A549 (cell line): ENCODE measurements around the gene IST1. TPM values are rescaled to one million over a fixed set of nuclear protein-coding genes. Genes with fewer than 3 reads are reported as not detected.

Experiments used
- ATAC-seq, 2 experiments: fragments of 200-7000 bp in 1 of 2; fragments of >200 bp in 1 of 2; cut with Nextera tagmentation in 1 of 2; cut with Tn5 transposase in 1 of 2; 3 replicates each; pipeline versions ENCODE4 v1.8.0 to v1.9.1; 2018 to 2020; ENCODE audit warnings: mild to moderate bottlenecking in 1 of 2, moderate library complexity in 1 of 2
- CTCF ChIA-PET: fragments of 300-600 bp; sonication (Branson Sonifier 250); formaldehyde crosslinking; extraction: SDS; loops from one replicate; lab custom pipeline; 2021; ENCODE audit warnings: antibody characterized with exemption, inconsistent platforms; lab: Yijun Ruan, JAX
- POLR2A ChIA-PET: fragments of 350-600 bp; formaldehyde crosslinking; extraction: SDS; loops from one replicate; lab custom pipeline; 2021; ENCODE audit warnings: antibody characterized with exemption, inconsistent platforms; lab: Yijun Ruan, JAX
- DNase-seq, 2 experiments: peaks; one replicate each; pipeline versions ENCODE4 v3.0.0 to v3.0.0-alpha.2; 2011 to 2016; ENCODE audit warnings: low read depth in 1 of 2, low spot score in 1 of 2
- FAIRE-seq: peaks from 2 replicates; lab custom pipeline; 2011; peaks lifted over from hg19 to GRCh38; lab: Jason Lieb, UNC
- H3K27ac ChIP-seq, 2 experiments: fragments of >200 bp; sonication (Bioruptor Twin); formaldehyde crosslinking; 3 replicates each; pipeline ENCODE4 v1.5.1; 2016 to 2017
- H3K4me1 ChIP-seq: fragments of >200 bp; sonication (Bioruptor Twin); formaldehyde crosslinking; 3 replicates; pipeline ENCODE4 v1.6.1; 2016
- H3K4me2 ChIP-seq: fragments of >200 bp; sonication (Bioruptor Twin); formaldehyde crosslinking; 3 replicates; pipeline ENCODE4 v1.6.1; 2016
- H3K4me3 ChIP-seq: fragments of >200 bp; sonication (Bioruptor Twin); formaldehyde crosslinking; 3 replicates; pipeline ENCODE4 v1.5.1; 2016
- H3K9me3 ChIP-seq: fragments of >200 bp; sonication (Bioruptor Twin); formaldehyde crosslinking; 3 replicates; pipeline ENCODE4 v1.6.1; 2016
- CBX8 ChIP-seq: fragments of 200-600 bp; sonication (generic); IDR thresholded peaks from 2 replicates; pipeline ENCODE4 v1.6.1; 2016
- CHD2 ChIP-seq: fragments of 150-350 bp; IDR thresholded peaks from 2 replicates; pipeline ENCODE4 v1.6.1; 2014; ENCODE audit warnings: low read length; ENCODE audit not compliant: partially characterized antibody
- CHD4 ChIP-seq: fragments of 200-600 bp; sonication (generic); IDR thresholded peaks from 2 replicates; pipeline ENCODE4 v1.6.1; 2016; ENCODE audit warnings: antibody characterized with exemption, mild to moderate bottlenecking, borderline replicate concordance
- EP300 ChIP-seq, 2 experiments: fragments of >200 bp; sonication (Bioruptor Twin); formaldehyde crosslinking; IDR thresholded peaks; 2 replicates in 1 of 2; 3 replicates in 1 of 2; pipeline ENCODE4 v1.6.1; 2016 to 2017
- ESRRA ChIP-seq: fragments of 150-350 bp; IDR thresholded peaks from 2 replicates; pipeline ENCODE4 v1.6.1; 2014; ENCODE audit warnings: mild to moderate bottlenecking, low read length, borderline replicate concordance
- HOXB13 ChIP-seq: fragments of 250-450 bp; sonication (Bioruptor Pico); IDR thresholded peaks from 2 replicates; pipeline ENCODE4 v1.5.0; 2020; ENCODE audit warnings: low read depth, mild to moderate bottlenecking, moderate library complexity
- KDM5A ChIP-seq: fragments of 200-600 bp; sonication (generic); IDR thresholded peaks from 2 replicates; pipeline ENCODE4 v1.6.1; 2016; ENCODE audit warnings: antibody characterized with exemption, mild to moderate bottlenecking
- MAZ ChIP-seq: fragments of 150-350 bp; IDR thresholded peaks from 2 replicates; pipeline ENCODE4 v1.6.1; 2014; ENCODE audit warnings: antibody characterized with exemption, low read depth, low read length, borderline replicate concordance
- MYC ChIP-seq: IDR thresholded peaks from 2 replicates; pipeline ENCODE4 v1.6.1; 2012; ENCODE audit warnings: mild to moderate bottlenecking, inconsistent platforms, low read length, improper control_type of control experiment, borderline replicate concordance
- NFE2L2 ChIP-seq: fragments of 150-350 bp; conservative IDR thresholded peaks from 2 replicates; pipeline ENCODE4 v1.6.1; 2014; ENCODE audit warnings: low read length
- PHF8 ChIP-seq: fragments of 200-600 bp; sonication (generic); IDR thresholded peaks from 2 replicates; pipeline ENCODE4 v1.6.1; 2016; ENCODE audit warnings: low read depth, mild to moderate bottlenecking, antibody characterized with exemption, moderate library complexity, borderline replicate concordance
- POLR2A ChIP-seq: IDR thresholded peaks from 2 replicates; pipeline ENCODE4 v1.6.1; 2012; ENCODE audit warnings: mild to moderate bottlenecking, low read length
- POLR2AphosphoS2 ChIP-seq: conservative IDR thresholded peaks from 2 replicates; pipeline ENCODE4 v1.6.1; 2012; ENCODE audit warnings: low read length, improper control_type of control experiment, inconsistent platforms
- RARB ChIP-seq: fragments of 250-450 bp; sonication (Bioruptor Pico); IDR thresholded peaks from 2 replicates; pipeline ENCODE4 v1.8.0; 2021; ENCODE audit warnings: mild to moderate bottlenecking, moderate library complexity
- RCOR1 ChIP-seq: fragments of 150-350 bp; IDR thresholded peaks from 2 replicates; pipeline ENCODE4 v1.6.1; 2014; ENCODE audit warnings: antibody characterized with exemption, low read length, low read depth
- SMC3 ChIP-seq: fragments of >200 bp; sonication (Bioruptor Twin); formaldehyde crosslinking; IDR thresholded peaks from 3 replicates; pipeline ENCODE4 v1.6.1; 2018; ENCODE audit warnings: inconsistent platforms
- SREBF2 ChIP-seq: fragments of 450-650 bp; IDR thresholded peaks from 2 replicates; pipeline ENCODE4 v1.6.1; 2014; ENCODE audit warnings: mild to moderate bottlenecking, moderate library complexity
- WGBS: methylation state at CpG from one replicate; pipeline ENCODE4 v1.1.6; 2017; ENCODE audit errors: missing lambda C conversion rate; 5-methylcytosine and 5-hydroxymethylcytosine counted together
- polyA plus RNA-seq, 4 experiments: library from polyadenylated mRNA; depleted of rRNA in 3 of 4; stranded (reverse); fragments of >200 nt; fragmentation: RNase III in 1 of 4; extraction: RNeasy Plus Mini Kit Qiagen cat#74134 plus additional on column Dnase treatment in 1 of 4; gene quantifications; 2 replicates in 3 of 4; 3 replicates in 1 of 4; pipeline ENCODE4 v1.2.3, GENCODE V29; 2011 to 2017
- TF ChIP-seq, protein P1 (sequence below): fragments of >200 bp; sonication (Bioruptor Twin); formaldehyde crosslinking; IDR thresholded peaks from 2 replicates; pipeline ENCODE4 v1.6.1; 2016
- TF ChIP-seq, protein P2 (sequence below): fragments of 200-600 bp; sonication (generic); IDR thresholded peaks from 2 replicates; pipeline ENCODE4 v1.6.1; 2016; ENCODE audit warnings: antibody characterized with exemption, mild to moderate bottlenecking, moderate library complexity
- TF ChIP-seq, protein P3 (sequence below): fragments of 250-450 bp; sonication (Bioruptor Pico); IDR thresholded peaks from 2 replicates; pipeline ENCODE4 v1.5.0; 2021; ENCODE audit warnings: mild to moderate bottlenecking, moderate library complexity, borderline replicate concordance
- TF ChIP-seq, protein P4 (sequence below): IDR thresholded peaks from 2 replicates; pipeline ENCODE4 v1.6.1; 2012; ENCODE audit warnings: low read depth, borderline replicate concordance
- TF ChIP-seq, protein P5 (sequence below): fragments of 150-350 bp; IDR thresholded peaks from 2 replicates; pipeline ENCODE4 v1.6.1; 2014; ENCODE audit warnings: low read depth, mild to moderate bottlenecking, low read length

The IST1 gene
- polyA plus RNA-seq, 2 of the 4 experiments (the other 2 are of a cell fraction): 178 to 290 TPM

DNA sequence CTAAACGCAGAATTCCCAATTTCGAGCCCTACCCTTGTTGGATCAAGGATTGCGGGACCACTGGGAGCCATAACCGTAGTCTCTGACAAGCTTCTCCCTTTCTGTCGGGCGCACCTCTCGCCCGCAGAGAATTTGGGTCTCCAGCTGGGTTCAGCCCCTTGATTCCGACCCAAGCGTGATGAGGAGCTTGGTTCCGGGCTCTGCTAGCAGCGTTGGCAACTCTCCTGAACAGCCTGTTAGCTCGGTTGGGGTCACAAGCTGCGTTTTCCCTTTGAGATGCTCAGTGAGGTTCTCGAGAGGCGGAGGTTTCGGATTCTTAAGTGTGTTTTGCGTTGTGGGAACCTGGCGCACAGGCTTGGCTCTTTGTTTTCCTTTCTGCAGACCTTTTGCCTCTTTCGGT, 48.9 kb upstream of the IST1 start:
- POLR2A ChIA-PET: interaction anchor here (1.0 kb wide), 1 partner anchor 48 kb away, joined by 4 read pairs; no protein-coding TSS in a partner anchor
- ATAC-seq: peak in 1 of 2 experiments; percentile 11; a peak in 2 of 6 replicates
- CTCF ChIA-PET: interaction anchor here (1.2 to 2.4 kb wide), 2 partner anchors 36 to 115 kb away, joined by 3 to 11 read pairs; no protein-coding TSS in a partner anchor

DNA sequence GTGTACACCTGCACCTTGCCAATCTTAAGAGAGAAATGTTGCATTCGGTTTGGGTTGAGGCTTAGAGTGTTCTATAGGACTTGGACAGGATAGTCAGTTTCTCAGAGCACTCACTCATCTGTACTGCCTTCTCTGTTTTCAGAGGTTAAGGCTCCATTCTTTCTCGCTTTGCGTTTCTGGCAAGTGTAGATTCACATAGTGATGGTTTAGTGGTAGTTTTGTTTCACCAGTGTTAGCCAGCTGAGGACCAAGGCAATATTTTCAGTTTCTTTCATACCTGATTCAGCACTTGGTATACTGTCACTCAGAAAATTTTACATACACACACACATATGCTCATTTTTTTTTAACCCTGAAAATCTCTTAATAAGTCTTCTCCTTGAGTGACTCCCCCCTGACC, 48.2 kb upstream of the IST1 start:
- WGBS: 64% methylated on average over 3 of the region's 3 CpGs
- no peaks in the 10 kb centered on the region for H3K9me3 ChIP-seq
- H3K4me2 ChIP-seq: peak overlapping the region; percentile 99
- H3K4me1 ChIP-seq: peaks cover 7% of the 10 kb centered on the region
- CTCF ChIA-PET: interaction anchor here (1.2 to 2.4 kb wide), 2 partner anchors 35 to 114 kb away, joined by 3 to 11 read pairs; no protein-coding TSS in a partner anchor
- TF ChIP-seq RARB (CRISPR knock-in tag): no peak
- TF ChIP-seq CHD4: no peak
- FAIRE-seq (no peak), DNase-seq (no peak), ATAC-seq (no peak)
- H3K27ac ChIP-seq: no peak overlapping the region
- H3K4me3 ChIP-seq: peak overlapping the region; percentile 99
- POLR2A ChIA-PET: interaction anchor here (1.0 kb wide), 1 partner anchor 47 kb away, joined by 4 read pairs; no protein-coding TSS in a partner anchor

More for the DNA sequence above, 48.9 kb upstream of the IST1 start:
- Histone ChIP-seq H3K4me2 (peak overlapping the region; percentile 99), H3K4me3 (peak overlapping the region; percentile 99), H3K9me3 (no peaks in the 10 kb centered on the region), H3K4me1 (peaks cover 7% of the 10 kb centered on the region), H3K27ac (peak overlapping the region; percentile 96 to 99)
- TF ChIP-seq PHF8 (no peak), KDM5A (no peak), ESRRA (no peak), CBX8 (no peak), NFE2L2 (no peak), CHD2 (no peak), EP300 (IDR thresholded peaks at IDR 0.05) (no peak), POLR2A (no peak), MYC (no peak), RCOR1 (no peak), HOXB13 (CRISPR knock-in tag) (no peak), SREBF2 (no peak), MAZ (no peak), POLR2AphosphoS2 (no peak), SMC3 (no peak)
- TF ChIP-seq, protein P1, sequence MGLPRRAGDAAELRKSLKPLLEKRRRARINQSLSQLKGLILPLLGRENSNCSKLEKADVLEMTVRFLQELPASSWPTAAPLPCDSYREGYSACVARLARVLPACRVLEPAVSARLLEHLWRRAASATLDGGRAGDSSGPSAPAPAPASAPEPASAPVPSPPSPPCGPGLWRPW: no peak
- TF ChIP-seq, protein P2, sequence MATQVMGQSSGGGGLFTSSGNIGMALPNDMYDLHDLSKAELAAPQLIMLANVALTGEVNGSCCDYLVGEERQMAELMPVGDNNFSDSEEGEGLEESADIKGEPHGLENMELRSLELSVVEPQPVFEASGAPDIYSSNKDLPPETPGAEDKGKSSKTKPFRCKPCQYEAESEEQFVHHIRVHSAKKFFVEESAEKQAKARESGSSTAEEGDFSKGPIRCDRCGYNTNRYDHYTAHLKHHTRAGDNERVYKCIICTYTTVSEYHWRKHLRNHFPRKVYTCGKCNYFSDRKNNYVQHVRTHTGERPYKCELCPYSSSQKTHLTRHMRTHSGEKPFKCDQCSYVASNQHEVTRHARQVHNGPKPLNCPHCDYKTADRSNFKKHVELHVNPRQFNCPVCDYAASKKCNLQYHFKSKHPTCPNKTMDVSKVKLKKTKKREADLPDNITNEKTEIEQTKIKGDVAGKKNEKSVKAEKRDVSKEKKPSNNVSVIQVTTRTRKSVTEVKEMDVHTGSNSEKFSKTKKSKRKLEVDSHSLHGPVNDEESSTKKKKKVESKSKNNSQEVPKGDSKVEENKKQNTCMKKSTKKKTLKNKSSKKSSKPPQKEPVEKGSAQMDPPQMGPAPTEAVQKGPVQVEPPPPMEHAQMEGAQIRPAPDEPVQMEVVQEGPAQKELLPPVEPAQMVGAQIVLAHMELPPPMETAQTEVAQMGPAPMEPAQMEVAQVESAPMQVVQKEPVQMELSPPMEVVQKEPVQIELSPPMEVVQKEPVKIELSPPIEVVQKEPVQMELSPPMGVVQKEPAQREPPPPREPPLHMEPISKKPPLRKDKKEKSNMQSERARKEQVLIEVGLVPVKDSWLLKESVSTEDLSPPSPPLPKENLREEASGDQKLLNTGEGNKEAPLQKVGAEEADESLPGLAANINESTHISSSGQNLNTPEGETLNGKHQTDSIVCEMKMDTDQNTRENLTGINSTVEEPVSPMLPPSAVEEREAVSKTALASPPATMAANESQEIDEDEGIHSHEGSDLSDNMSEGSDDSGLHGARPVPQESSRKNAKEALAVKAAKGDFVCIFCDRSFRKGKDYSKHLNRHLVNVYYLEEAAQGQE: no peak
- TF ChIP-seq, protein P3, sequence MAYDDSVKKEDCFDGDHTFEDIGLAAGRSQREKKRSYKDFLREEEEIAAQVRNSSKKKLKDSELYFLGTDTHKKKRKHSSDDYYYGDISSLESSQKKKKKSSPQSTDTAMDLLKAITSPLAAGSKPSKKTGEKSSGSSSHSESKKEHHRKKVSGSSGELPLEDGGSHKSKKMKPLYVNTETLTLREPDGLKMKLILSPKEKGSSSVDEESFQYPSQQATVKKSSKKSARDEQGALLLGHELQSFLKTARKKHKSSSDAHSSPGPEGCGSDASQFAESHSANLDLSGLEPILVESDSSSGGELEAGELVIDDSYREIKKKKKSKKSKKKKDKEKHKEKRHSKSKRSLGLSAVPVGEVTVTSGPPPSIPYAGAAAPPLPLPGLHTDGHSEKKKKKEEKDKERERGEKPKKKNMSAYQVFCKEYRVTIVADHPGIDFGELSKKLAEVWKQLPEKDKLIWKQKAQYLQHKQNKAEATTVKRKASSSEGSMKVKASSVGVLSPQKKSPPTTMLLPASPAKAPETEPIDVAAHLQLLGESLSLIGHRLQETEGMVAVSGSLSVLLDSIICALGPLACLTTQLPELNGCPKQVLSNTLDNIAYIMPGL (CRISPR knock-in tag): no peak
- TF ChIP-seq, protein P4, sequence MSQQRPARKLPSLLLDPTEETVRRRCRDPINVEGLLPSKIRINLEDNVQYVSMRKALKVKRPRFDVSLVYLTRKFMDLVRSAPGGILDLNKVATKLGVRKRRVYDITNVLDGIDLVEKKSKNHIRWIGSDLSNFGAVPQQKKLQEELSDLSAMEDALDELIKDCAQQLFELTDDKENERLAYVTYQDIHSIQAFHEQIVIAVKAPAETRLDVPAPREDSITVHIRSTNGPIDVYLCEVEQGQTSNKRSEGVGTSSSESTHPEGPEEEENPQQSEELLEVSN: no peak
- TF ChIP-seq, protein P5, sequence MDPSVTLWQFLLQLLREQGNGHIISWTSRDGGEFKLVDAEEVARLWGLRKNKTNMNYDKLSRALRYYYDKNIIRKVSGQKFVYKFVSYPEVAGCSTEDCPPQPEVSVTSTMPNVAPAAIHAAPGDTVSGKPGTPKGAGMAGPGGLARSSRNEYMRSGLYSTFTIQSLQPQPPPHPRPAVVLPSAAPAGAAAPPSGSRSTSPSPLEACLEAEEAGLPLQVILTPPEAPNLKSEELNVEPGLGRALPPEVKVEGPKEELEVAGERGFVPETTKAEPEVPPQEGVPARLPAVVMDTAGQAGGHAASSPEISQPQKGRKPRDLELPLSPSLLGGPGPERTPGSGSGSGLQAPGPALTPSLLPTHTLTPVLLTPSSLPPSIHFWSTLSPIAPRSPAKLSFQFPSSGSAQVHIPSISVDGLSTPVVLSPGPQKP: no peak
- WGBS: 6% methylated on average over 20 of the region's 20 CpGs
- no peak for DNase-seq
- FAIRE-seq: no peak
